ENCODE data around the gene ZNF724. TPM values are rescaled to one million over a fixed set of nuclear protein-coding genes. Genes with fewer than 3 reads are reported as not detected.

The ZNF724 gene
- total and polyA plus RNA-seq, 2 of the 4 experiments (the other 2 are of a cell fraction) = 1.8 to 20.1 TPM

- Histone ChIP-seq H3K4me2 (ENCODE audit: low read depth, low read length) (no peak overlapping the region), H2AK5ac (ENCODE audit: low read depth, low read length) (no peak overlapping the region), H3K4me1 (ENCODE audit: control insufficient read depth, insufficient read depth, low read length) (no peaks in the 10 kb centered on the region), H3K4me3 (ENCODE audit: insufficient read depth, low read depth, low read length) (no peak overlapping the region), H3K4ac (ENCODE audit: low read depth, low read length) (no peak overlapping the region), H2BK20ac (ENCODE audit: low read depth, low read length) (no peak overlapping the region), H2BK15ac (ENCODE audit: low read depth, low read length) (no peak overlapping the region), H3K14ac (replicated peaks; ENCODE audit: low read depth, low read length) (no peak overlapping the region), H3K9ac (ENCODE audit: low read depth, low read length) (no peak overlapping the region), H3K56ac (ENCODE audit: extremely low read depth, insufficient read depth, low read length) (no peak overlapping the region), H2BK5ac (ENCODE audit: low read depth, low read length, poor library complexity, severe bottlenecking) (no peak overlapping the region), H4K20me1 (ENCODE audit: insufficient read depth, low read length) (no peaks in the 10 kb centered on the region), H3K36me3 (ENCODE audit: control insufficient read depth, insufficient read depth, low read length) (no peaks in the 10 kb centered on the region), H3K27ac (ENCODE audit: insufficient read depth, low read length) (no peak overlapping the region), H2AK9ac (replicated peaks; ENCODE audit: low read depth, low read length, poor library complexity) (no peak overlapping the region), H3K18ac (ENCODE audit: low read depth, low read length) (no peak overlapping the region), H3K27me3 (ENCODE audit: control insufficient read depth, insufficient read depth, low read length) (no peaks in the 10 kb centered on the region), H4K8ac (ENCODE audit: low read depth in 2 of 2, low read length in 2 of 2) (no peak overlapping the region), H2BK120ac (ENCODE audit: low read depth, low read length) (no peak overlapping the region), H2AFZ (replicated peaks; ENCODE audit: low read length, poor library complexity) (no peak overlapping the region), H4K5ac (ENCODE audit: low read depth, low read length) (no peak overlapping the region), H3K79me1 (ENCODE audit: low read depth in 1 of 2, low read length in 2 of 2) (no peaks in the 10 kb centered on the region), H4K91ac (ENCODE audit: insufficient read depth, low read depth, low read length) (no peak overlapping the region), H3K23ac (ENCODE audit: low read depth, low read length) (no peak overlapping the region), H3K9me3 (ENCODE audit: control insufficient read depth, insufficient read depth, low read length) (peaks cover 5% of the 10 kb centered on the region; the same call in 1 of the 2 replicates), H3K9me1 (ENCODE audit: insufficient read depth, low read length) (no peaks in the 10 kb centered on the region)
- ATAC-seq (ENCODE audit: low read depth) = no peak
- POLR2A ChIA-PET (ENCODE audit: unreplicated experiment) = no interaction called here
- intact Hi-C loops (cut with micrococcal nuclease) = no loop called here
- DNase-seq = no peak
- dilution Hi-C loops (cut with HindIII; ENCODE audit: low sequenced_read_pairs, unreplicated experiment) = no loop called here
- in situ Hi-C loops (cut with MboI; ENCODE audit: low sequenced_read_pairs) = no loop called here
- WGBS, 2 experiments (ENCODE audit: extremely low coverage in 2 of 2, insufficient read length in 1 of 2) = no CpG with 5 or more reads among the region's 2 CpGs
- BruUV-seq (replicated peaks) = no TSS peak
- CTCF ChIA-PET = no interaction called here
- TF ChIP-seq RAD21 (IDR thresholded peaks at IDR 0.05; ENCODE audit: low read length) = no peak
- no peak for TF ChIP-seq USF2 (IDR thresholded peaks at IDR 0.05; ENCODE audit: low read depth, low read length)
- TF ChIP-seq POLR2A (IDR thresholded peaks at IDR 0.05; ENCODE audit: low read depth, low read length) = no peak
- no peak for TF ChIP-seq ELK1 (IDR thresholded peaks at IDR 0.05; ENCODE audit: borderline replicate concordance, low read depth, low read length)
- no peak for TF ChIP-seq NFE2L2 (IDR thresholded peaks at IDR 0.05; ENCODE audit: low read depth, low read length)
- TF ChIP-seq FOS (IDR thresholded peaks at IDR 0.05; ENCODE audit: low read depth, low read length) = no peak
- no peak for TF ChIP-seq RCOR1 (IDR thresholded peaks at IDR 0.05; ENCODE audit: insufficient replicate concordance, low read length)
- no peak for TF ChIP-seq MAFK (IDR thresholded peaks at IDR 0.05; ENCODE audit: low read depth, low read length)
- TF ChIP-seq BHLHE40 (IDR thresholded peaks at IDR 0.05; ENCODE audit: low read depth, low read length) = no peak
- TF ChIP-seq CHD1 (IDR thresholded peaks at IDR 0.05; ENCODE audit: low read depth, low read length) = no peak
- no peak for TF ChIP-seq CEBPB (IDR thresholded peaks at IDR 0.05; ENCODE audit: low read depth, low read length)
- no peak for TF ChIP-seq MXI1 (IDR thresholded peaks at IDR 0.05; ENCODE audit: borderline replicate concordance, low read depth, low read length)
- TF ChIP-seq CTCF (conservative IDR thresholded peaks at IDR 0.05; ENCODE audit: low read depth, low read length) = no peak; the same call in 1 of the 2 replicates
- TF ChIP-seq RFX5 (IDR thresholded peaks at IDR 0.05; ENCODE audit: low read depth, low read length) = no peak
Observed at GRCh38 chr19:23286477-23286876, 36.3 kb upstream of the ZNF724 start.

All from IMR-90 (cell line).